ENCODE measurements around the gene MAP3K20. TPM values are rescaled to one million over a fixed set of nuclear protein-coding genes. Genes with fewer than 3 reads are reported as not detected.

Gene MAP3K20
- total RNA-seq, 1 donor, result 136 TPM

DNA sequence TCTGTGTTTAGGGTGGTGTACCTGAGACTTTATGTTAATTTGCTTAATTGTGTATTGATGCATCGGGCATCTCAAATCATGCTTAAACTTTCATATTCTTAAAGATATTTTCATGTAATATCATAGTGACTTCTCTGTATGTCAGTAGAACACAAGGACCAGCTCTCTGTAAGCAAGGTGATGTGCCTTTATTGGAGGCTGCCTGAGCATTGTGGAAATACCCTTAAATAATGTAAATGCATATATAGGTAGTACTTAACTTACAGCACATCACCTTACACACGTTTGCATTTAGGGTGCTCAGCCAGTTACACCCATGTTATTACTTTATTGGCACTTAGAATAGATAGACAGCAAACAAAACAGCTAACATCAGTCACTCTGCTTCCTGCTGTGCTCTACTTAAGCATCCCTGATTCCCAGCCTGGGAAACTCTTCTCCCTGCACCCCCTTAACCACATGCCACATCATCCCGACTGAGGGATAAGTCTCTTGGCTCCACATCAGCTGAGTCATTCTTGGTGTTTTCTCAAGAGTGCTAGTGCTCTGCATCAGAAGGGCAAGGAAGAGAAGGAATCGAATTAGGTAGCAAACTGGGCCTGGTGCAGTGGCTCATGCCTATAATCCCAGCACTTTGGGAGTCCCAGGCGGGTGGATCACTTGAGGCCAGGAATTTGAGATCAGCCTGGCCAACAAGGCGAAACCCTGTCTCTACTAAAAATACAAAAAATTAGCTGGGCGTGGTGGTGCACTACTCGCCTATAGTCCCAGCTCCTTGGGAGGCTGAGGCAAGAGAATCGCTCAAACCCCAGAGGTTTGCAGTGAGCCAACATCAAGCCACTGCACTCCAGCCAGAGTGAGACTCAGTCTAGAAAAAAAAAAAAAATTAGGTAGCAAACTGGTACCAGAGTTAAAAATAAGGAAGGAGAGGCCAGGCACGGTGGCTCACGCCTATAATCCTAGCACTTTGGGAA, 108.7 kb downstream of the MAP3K20 start:
- H3K4me3 ChIP-seq (ENCODE audit: low read depth, low read length), result no peak overlapping the region
- TF ChIP-seq, protein P1, sequence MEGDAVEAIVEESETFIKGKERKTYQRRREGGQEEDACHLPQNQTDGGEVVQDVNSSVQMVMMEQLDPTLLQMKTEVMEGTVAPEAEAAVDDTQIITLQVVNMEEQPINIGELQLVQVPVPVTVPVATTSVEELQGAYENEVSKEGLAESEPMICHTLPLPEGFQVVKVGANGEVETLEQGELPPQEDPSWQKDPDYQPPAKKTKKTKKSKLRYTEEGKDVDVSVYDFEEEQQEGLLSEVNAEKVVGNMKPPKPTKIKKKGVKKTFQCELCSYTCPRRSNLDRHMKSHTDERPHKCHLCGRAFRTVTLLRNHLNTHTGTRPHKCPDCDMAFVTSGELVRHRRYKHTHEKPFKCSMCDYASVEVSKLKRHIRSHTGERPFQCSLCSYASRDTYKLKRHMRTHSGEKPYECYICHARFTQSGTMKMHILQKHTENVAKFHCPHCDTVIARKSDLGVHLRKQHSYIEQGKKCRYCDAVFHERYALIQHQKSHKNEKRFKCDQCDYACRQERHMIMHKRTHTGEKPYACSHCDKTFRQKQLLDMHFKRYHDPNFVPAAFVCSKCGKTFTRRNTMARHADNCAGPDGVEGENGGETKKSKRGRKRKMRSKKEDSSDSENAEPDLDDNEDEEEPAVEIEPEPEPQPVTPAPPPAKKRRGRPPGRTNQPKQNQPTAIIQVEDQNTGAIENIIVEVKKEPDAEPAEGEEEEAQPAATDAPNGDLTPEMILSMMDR (IDR thresholded peaks at IDR 0.05; ENCODE audit: insufficient read depth, low read depth, low read length), result no peak
- DNase-seq (ENCODE audit: low read depth), result peak; percentile 99

- H3K4me3 ChIP-seq (ENCODE audit: low read depth, low read length), result no peak overlapping the region
- TF ChIP-seq, protein P1 (IDR thresholded peaks at IDR 0.05; ENCODE audit: insufficient read depth, low read depth, low read length), result no peak
- no peak for DNase-seq (ENCODE audit: low read depth)
Measured at GRCh38 chr2:173185437-173185836, 109.8 kb downstream of the MAP3K20 start.

DNA sequence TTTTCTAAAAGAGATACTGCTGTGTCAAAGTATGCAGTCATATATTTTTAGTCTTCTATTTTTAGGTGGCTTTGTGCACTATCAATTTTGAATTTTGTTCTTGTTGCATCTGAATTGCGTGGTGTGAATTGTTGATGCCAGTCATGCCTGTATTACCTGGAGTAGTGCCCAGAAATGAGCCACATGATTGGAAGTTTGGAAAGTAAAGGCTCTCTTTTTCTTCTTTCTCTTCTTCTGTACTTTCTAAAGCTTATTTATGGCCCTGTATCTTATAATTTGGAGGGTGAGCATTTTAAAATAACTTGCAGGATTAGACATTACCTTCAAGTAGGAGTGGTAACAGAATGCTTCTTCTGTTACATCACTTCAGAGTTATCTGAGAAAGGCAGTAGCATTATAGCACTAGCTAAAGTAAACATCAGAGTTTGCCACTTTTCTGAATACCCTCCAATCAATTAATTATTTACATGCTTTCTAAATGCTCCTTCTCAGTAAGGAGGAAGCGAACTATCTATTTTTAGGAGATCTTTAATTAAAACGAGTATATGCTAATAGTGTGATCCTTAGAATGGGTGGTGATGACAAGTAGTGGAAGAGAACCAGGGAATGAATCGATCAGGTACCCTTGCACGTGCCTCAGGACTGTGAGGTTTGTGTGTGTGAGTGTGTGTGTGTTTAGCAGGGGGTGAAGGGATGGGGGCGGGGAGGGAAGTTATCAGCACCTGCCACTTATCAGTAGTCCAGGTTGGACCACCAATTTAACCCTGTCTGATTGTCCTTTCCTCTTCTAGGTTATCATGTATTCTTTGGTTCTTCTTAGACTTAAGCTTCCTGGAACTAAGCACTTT, 112.5 kb downstream of the MAP3K20 start:
- DNase-seq (ENCODE audit: low read depth), result peak; percentile 27
- TF ChIP-seq, protein P1 (IDR thresholded peaks at IDR 0.05; ENCODE audit: insufficient read depth, low read depth, low read length), result no peak
- no peak overlapping the region for H3K4me3 ChIP-seq (ENCODE audit: low read depth, low read length)

DNA sequence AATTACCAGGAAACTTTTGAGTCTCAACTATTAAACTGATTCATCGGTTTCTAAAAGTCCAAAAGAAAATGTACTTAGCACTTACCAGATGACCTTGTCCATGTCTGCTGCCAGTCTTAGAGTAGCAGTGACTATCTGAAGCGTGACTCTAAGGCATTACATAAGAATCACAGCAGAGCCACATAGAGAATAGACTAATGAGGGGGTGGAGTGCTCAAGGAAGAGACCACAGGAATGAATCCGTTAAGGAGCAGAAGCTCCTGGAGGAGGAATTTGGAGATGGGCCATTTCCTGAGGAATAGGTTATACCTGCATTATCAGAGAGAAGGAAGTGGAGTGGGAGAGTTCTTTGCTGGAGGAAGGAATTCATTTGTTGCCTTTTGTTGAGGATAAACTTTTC, 116.0 kb downstream of the MAP3K20 start:
- DNase-seq (ENCODE audit: low read depth), result peak; percentile 36
- TF ChIP-seq, protein P1 (IDR thresholded peaks at IDR 0.05; ENCODE audit: insufficient read depth, low read depth, low read length), result no peak
- H3K4me3 ChIP-seq (ENCODE audit: low read depth, low read length), result no peak overlapping the region

DNA sequence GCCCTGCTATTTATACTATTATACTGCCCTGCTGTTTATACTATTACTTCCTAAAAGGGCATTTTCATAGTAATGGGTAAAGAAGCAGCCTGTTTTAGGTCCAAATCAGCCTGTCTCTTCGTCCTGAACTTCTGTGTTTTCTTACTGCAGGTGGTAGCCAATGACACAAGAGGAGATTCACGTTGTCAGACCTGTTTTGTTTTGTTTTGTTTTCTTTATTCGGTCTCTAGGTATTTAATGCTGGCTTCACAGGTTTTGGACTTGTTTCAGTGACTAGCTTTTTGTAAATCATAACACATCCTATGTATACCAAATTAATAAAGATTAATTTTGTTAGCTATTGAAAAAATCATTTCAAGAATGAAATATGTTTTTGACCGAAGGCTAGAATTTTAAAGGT, 116.4 kb downstream of the MAP3K20 start:
- no peak for DNase-seq (ENCODE audit: low read depth)
- TF ChIP-seq, protein P1 (IDR thresholded peaks at IDR 0.05; ENCODE audit: insufficient read depth, low read depth, low read length), result no peak
- no peak overlapping the region for H3K4me3 ChIP-seq (ENCODE audit: low read depth, low read length)

- DNase-seq (ENCODE audit: low read depth), result peak; percentile 54
- TF ChIP-seq, protein P1 (IDR thresholded peaks at IDR 0.05; ENCODE audit: insufficient read depth, low read depth, low read length), result no peak
- H3K4me3 ChIP-seq (ENCODE audit: low read depth, low read length), result no peak overlapping the region
Measured at GRCh38 chr2:173193925-173194324, 118.3 kb downstream of the MAP3K20 start.
